GM20431 (cell line): Measurements from ENCODE around the gene ZNF391.
"Not testable (repeated sequence)": the region's sequence is repeated elsewhere in the genome, so short reads cannot be mapped to it uniquely, and the experiment has no call there.

Source experiments
- in situ Hi-C: fragments of 300-500 bp; cut with MseI, MboI; formaldehyde crosslinking; loops from one replicate; pipeline ENCODE4 v1.15.0; 2020; ENCODE audit warnings: low sequenced_read_pairs; ENCODE audit not compliant: unreplicated experiment

ZNF391 gene

DNA sequence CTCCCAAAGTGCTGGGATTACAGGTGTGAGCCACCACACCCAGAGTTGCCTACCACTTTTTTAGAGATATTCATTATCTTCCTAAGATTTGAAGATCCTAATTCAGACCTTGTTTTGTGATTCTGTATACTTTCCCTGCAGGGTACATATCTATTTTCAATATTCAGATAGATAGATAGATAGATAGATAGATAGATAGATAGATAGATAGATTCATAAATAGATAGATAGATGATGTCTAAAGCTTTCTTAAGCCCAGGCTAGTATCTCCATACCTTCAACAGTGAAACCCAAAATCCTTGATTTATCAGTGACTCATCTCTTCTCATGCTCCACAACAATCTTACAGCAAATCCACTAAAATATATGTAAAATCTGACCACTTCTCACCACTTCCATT is 30.8 kb downstream of the ZNF391 start:
- in situ Hi-C loops, result no loop called here

DNA sequence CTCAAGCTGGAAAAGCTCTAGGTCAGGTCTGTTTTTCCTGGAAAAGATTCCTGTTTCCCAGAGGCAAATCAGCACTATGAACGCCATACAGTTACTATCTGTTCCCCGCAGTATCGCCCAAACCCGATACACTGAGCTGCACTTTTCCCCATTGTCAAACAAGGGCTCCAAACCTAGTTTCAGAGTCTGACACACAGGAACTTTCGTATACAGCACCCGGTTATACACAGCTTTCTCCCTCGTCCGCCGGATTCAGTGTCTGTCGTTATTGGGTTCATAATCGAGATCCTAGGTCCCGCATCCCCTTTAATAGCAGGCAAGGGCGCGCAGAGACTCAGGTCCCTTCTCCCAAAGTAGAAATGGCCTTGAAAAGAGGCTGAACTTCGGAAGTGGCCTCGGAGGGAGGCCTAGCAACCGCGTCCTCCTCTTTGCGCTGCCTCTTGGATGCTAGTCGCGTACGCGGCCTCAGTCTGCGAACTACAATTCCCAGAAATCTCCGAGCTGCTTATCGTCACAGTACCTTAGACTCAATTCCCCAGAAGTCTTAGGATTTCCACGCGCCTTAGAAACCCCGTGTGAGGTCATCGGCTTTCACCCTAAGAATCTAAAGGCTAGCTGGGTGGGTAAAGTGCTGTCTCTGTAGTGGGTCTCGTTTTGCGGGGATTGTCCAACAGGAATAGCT is 34.2 kb downstream of the ZNF391 start:
- in situ Hi-C loops, result no loop called here

DNA sequence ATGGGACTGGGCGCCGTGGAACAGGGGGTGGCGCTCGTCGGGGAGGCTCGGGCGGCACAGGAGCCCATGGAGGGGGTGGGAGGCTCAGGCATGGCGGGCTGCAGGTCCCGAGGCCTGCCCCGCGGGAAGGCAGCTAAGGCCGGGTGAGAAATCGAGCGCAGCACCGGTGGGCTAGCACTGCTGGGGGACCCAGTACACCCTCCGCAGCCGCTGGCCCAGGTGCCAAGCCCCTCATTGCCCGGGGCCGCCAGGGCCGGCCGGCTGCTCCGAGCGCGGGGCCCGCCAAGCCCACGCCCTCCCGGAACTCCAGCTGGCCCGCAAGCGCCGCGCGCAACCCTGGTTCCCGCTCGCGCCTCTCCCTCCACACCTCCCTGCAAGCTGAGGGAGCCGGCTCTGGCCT is 36.3 kb downstream of the ZNF391 start:
- in situ Hi-C loops, result not testable (repeated sequence)

DNA sequence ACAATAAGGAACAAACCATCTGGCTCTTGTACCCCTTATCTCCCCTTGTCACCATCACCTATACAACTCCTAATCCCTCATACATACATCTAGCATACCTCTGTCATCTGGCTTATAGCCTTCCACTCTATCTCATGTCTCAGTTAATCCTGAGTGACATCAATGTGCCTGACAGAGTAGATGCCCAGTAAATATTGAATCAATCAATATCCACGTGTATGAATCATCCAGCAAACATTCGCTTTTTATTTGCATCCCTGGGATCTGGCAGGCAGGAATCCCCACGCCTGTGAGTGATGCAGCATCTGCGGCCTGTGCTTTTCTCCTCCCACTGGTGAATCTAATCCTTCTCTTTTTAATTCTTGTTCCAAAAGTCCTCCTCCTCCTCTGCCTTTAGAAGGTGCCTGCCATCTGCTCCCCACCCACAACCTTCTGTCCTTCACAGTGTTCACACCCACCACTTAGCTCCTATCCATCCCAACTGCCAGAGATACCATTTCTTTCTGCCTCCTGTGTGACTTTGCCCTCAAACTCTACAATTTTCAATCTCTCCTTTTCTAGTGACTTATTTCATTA is 37.6 kb downstream of the ZNF391 start:
- in situ Hi-C loops, result no loop called here

DNA sequence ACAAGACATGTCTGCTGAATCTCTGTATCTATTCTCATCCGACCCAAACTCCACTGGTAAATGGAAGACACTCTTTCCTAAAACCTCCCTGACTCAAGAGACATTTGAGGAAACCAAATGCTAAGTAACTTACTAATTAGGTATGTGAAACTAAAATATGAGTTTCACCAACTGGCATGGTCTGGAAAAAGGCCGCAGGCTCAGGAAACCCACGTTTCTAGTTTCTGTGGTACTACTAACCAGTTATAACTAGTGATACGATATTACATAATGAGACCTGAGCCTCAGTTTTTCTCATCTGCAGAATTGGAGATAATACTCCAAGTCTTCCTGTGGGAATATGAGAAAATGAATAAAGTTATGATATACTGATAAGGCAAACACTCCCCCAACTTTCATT is 39.9 kb downstream of the ZNF391 start:
- in situ Hi-C loops, result no loop called here

DNA sequence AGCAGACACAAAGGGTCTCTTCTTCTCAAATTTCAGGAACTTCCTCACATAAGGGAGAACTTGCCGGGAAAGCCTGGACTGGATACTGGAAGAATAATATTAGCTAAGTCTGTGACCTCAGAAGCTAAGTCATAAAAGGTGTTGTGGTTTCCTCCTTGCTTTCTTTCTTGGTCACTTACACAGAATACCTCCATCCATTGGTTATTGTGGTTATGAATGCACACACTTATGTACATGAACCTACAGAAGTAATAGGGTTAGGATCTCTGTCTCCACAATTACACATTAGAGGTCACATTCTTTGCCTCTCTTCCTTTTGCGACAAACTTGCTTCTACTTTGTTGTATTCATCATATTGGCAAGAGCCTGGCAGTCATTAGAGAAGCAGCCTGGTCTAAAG is 40.4 kb downstream of the ZNF391 start:
- in situ Hi-C loops, result no loop called here

DNA sequence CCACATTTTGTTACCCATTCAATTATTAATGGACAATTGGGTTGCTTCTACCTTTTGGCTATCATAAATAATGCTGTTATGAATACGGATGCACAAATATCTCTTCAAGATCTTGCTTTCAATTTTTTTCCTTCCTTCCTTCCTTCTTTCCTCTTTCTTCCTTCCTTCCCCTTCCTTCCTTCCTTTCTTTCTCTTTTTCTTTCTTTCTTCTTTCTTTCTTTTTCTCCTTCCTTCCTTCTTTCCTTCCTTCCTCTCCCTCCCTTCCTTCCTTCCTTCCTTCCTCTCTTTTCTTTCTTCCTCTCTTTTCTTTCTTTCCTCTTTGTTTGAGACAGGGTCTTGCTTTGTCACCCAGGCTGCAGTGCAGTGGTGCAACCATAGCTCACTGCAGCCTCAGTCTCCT is 45.2 kb downstream of the ZNF391 start:
- in situ Hi-C loops, result no loop called here

DNA sequence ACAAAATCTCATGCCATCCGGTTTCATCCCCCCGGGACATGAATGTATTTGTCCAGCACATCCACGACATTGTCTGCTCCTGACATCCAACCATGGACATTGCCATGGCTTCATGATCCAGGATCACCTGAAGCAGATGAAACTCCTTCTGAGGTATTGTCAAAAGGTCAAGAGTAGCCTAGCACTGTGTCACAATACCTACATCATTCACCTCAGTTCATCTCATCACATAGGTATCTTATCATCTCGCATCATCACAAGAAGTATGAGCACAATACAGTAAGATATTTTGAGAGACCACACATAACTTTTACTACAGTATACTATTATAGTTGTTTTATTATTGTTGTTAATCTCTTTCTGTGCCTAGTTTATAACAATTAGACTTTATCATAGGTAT is 50.8 kb downstream of the ZNF391 start:
- in situ Hi-C loops, result no loop called here

DNA sequence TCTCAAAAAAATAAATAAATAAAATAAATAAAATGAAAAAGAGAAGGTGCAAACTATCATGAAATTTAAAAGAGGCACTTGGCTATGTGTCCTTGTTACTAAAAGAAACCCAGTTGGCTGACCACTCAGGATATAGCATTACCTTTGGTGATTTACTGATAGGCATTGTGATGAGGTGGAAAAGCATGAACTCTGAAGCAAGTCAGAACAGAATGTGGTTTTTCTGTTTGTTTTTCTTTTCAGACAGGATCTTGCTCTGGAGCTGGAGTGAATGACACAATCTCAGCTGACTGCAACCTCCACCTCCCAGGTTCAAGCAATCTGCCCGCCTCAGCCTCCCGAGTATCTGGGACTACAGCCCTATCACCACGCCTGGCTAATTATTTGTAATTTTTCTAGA is 52.4 kb downstream of the ZNF391 start:
- in situ Hi-C loops, result no loop called here

DNA sequence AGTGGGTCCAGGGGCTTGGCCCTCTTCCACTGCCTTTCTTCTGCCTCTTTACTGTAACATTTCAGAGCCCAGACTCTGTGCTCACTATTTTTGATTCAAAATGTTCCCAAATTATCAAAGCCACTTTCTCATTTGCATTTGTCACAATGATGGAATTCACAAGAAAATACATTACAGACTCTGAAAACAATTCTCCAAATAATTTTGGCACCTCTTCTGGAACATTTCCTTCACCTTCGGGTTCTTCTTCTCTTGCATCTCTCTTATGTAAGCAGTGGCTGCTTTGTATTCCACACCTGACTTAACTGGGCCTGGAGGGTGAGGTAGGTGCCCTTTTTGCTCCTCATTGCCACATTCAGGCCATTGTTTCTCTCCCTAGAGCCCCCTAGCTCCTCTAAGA is 54.4 kb downstream of the ZNF391 start:
- in situ Hi-C loops, result no loop called here

DNA sequence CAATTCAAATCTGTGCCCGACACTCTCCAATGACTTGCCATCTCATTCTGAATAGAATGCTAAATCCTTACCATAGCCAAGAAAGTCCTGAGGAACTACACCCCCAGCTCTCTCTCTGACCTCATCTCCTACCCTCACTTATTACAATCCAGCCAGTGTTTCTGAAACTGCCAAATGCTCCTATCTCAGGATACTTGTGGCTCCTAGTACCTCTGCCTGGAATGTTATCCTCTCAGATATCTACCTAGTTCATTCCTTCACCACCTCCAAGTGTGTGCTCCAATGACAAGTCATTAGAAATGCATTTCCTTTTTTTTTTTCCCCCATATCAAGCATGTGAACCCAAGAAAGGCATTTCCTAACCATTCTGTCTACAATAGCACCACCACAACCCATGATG is 59.9 kb downstream of the ZNF391 start:
- in situ Hi-C loops, result no loop called here

DNA sequence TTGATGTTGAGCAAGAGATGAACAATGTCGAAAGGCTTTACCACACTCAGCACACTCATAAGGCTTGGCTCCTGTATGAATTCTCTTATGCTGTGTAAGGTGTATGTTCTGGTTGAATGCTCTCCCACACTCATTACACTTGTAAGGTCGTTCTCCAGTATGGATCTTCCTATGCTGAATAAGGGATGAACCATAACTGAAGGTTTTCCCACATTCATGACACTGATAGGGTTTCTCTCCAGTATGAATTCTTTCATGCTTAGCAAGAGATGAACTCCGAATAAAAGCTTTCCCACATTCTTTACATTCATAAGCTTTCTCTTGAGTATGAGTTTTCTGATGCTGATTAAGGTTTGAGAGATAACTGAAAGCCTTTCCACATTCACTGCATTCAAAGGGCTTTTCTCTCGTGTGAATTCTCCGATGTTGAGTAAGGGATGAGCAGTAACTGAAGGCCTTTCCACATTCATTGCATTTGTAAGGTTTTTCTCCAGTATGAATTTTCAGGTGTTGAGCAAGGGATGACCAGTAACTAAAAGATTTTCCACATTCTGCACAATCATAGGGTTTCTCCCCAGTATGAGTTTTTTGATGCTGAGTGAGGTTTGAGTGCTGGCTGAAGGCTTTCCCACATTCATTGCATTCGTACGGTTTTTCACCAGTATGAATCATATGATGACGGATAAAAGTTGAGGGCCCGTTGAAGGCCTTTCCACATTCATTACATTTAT is 63.3 kb downstream of the ZNF391 start:
- in situ Hi-C loops, result no loop called here

DNA sequence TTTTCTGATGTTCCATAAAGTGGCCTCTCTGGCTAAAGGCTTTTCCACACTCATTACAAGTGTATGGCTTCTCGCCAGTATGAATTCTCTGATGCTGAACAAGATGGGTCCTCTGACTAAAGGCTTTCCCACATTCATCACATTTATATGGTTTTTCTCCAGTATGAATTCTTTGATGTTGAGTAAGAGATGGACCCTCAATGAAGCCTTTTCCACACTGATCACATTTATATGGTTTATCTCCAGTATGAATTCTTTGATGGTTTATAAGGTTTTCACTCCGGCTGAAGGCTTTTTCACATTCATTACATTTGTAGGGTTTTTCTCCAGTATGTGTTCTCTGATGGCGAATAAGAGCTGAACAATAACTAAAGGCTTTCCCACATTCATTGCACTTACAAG is 63.9 kb downstream of the ZNF391 start:
- in situ Hi-C loops, result no loop called here
